GM13976 (cell line): ENCODE measurements around the gene ACSL1.
"Not testable (repeated sequence)": the region's sequence is repeated elsewhere in the genome, so short reads cannot be mapped to it uniquely, and the experiment has no call there.

Experiments used
- DNase-seq: peaks from one replicate; pipeline ENCODE4 v3.0.0; 2012; ENCODE audit warnings: low spot score
- CTCF ChIP-seq: IDR thresholded peaks from 2 replicates; pipeline ENCODE4 v1.5.1; 2012; ENCODE audit warnings: borderline replicate concordance, mild to moderate bottlenecking; ENCODE audit not compliant: insufficient read depth; ENCODE audit errors: extremely low read depth, missing control alignments, control extremely low read depth
- in situ Hi-C: fragments of 300-500 bp; cut with MboI; formaldehyde crosslinking; loops from one replicate; pipeline ENCODE4 v1.12.0; 2022; ENCODE audit warnings: low sequenced_read_pairs, mixed read lengths, inconsistent platforms; ENCODE audit not compliant: unreplicated experiment

ACSL1 gene

GRCh38 chr4:184845367-184846021 is 19.7 kb upstream of the ACSL1 start:
- in situ Hi-C loops = no loop called here
- no peak for TF ChIP-seq CTCF
- DNase-seq = no peak

- no peak for TF ChIP-seq CTCF
- DNase-seq = no peak
- in situ Hi-C loops = no loop called here
Measured at GRCh38 chr4:184844742-184845141, 19.0 kb upstream of the ACSL1 start.

- no peak for DNase-seq
- in situ Hi-C loops = no loop called here
- no peak for TF ChIP-seq CTCF
Measured at GRCh38 chr4:184843984-184844554, 18.3 kb upstream of the ACSL1 start.

- DNase-seq, in situ Hi-C loops: not testable (repeated sequence)
Measured at GRCh38 chr4:184839075-184839399, 13.3 kb upstream of the ACSL1 start.

- TF ChIP-seq CTCF = no peak
- no peak for DNase-seq
- in situ Hi-C loops = no loop called here
Measured at GRCh38 chr4:184838249-184839074, 12.7 kb upstream of the ACSL1 start.

- no peak for TF ChIP-seq CTCF
- no peak for DNase-seq
- in situ Hi-C loops = no loop called here
Measured at GRCh38 chr4:184836613-184837012, 10.8 kb upstream of the ACSL1 start.
